NB4 (cell line): Measurements from ENCODE around the gene MCTP1.
A peak's percentile ranks its signal among the peaks of the same experiment; 100 is the strongest.

ENCODE experiments used
- DNase-seq: peaks from one replicate; pipeline ENCODE4 v3.0.0; 2010; ENCODE audit warnings: low read depth
- H3K4me3 ChIP-seq: one replicate; pipeline ENCODE4 v1.5.1; 2011; ENCODE audit warnings: mild to moderate bottlenecking, low read depth, low read length, moderate library complexity
- CTCF ChIP-seq: IDR thresholded peaks from one replicate; pipeline ENCODE4 v1.5.1; 2012; ENCODE audit warnings: low read depth, low read length
- MAX ChIP-seq: IDR thresholded peaks from 2 replicates; pipeline ENCODE4 v1.6.1; 2011; ENCODE audit warnings: low read depth, low read length
- MYC ChIP-seq: IDR thresholded peaks from 2 replicates; pipeline ENCODE4 v1.6.1; 2011; ENCODE audit warnings: low read depth, low read length
- POLR2A ChIP-seq: IDR thresholded peaks from 2 replicates; pipeline ENCODE4 v1.6.1; 2011; ENCODE audit warnings: mild to moderate bottlenecking; ENCODE audit not compliant: insufficient read length; ENCODE audit errors: extremely low read depth

Gene MCTP1

GRCh38 chr5:95081982-95082381, 202.9 kb downstream of the MCTP1 start:
- DNase-seq = peak; percentile 77
- H3K4me3 ChIP-seq = peak overlapping the region; percentile 91

GRCh38 chr5:95081500-95081960, 203.4 kb downstream of the MCTP1 start:
- H3K4me3 ChIP-seq = peak overlapping the region; percentile 91
- peak; percentile 99 for TF ChIP-seq POLR2A
- no peak for TF ChIP-seq CTCF
- TF ChIP-seq MYC = peak; percentile 54
- TF ChIP-seq MAX = peak; percentile 64; the same call in 1 of the 2 replicates
- peak; percentile 94 for DNase-seq

More at GRCh38 chr5:95081982-95082381, 202.9 kb downstream of the MCTP1 start:
- TF ChIP-seq MYC (0 out of 2 replicates have a peak, but pooled peaks have one; percentile 30), MAX (peak; percentile 36; the same call in 1 of the 2 replicates), CTCF (no peak), POLR2A (no peak)

- H3K4me3 ChIP-seq = peak overlapping the region; percentile 91
- DNase-seq = no peak
Measured at GRCh38 chr5:95080441-95080840, 204.5 kb downstream of the MCTP1 start.

GRCh38 chr5:95080030-95080429, 204.9 kb downstream of the MCTP1 start:
- H3K4me3 ChIP-seq = peak overlapping the region; percentile 91
- TF ChIP-seq POLR2A = no peak
- TF ChIP-seq MAX = no peak
- no peak for TF ChIP-seq MYC
- no peak for TF ChIP-seq CTCF
- no peak for DNase-seq

More at GRCh38 chr5:95080441-95080840, 204.5 kb downstream of the MCTP1 start:
- TF ChIP-seq MAX = no peak

GRCh38 chr5:95078868-95079267, 206.0 kb downstream of the MCTP1 start:
- TF ChIP-seq MYC (no peak), POLR2A (no peak), MAX (no peak), CTCF (no peak)
- H3K4me3 ChIP-seq = peak overlapping the region; percentile 91
- no peak for DNase-seq

GRCh38 chr5:95076395-95077185, 208.3 kb downstream of the MCTP1 start:
- TF ChIP-seq CTCF (no peak), MYC (no peak), MAX (no peak), POLR2A (no peak)
- DNase-seq = no peak
- peak overlapping the region; percentile 14 for H3K4me3 ChIP-seq
